Epithelial cell of esophagus (primary cell): ENCODE data around the gene PCDH15.

Experiments
- DNase-seq: peaks from one replicate; pipeline ENCODE4 v3.0.0; 2010; ENCODE audit warnings: low read depth
- H3K4me3 ChIP-seq: 2 replicates; pipeline ENCODE4 v1.5.1; 2011; ENCODE audit warnings: mild to moderate bottlenecking, low read length, control low read depth
- CTCF ChIP-seq: IDR thresholded peaks from 2 replicates; pipeline ENCODE4 v1.5.1; 2011; ENCODE audit warnings: low read depth, mild to moderate bottlenecking, low read length, control low read depth, inconsistent platforms; ENCODE audit not compliant: insufficient read depth; ENCODE audit errors: missing control alignments

PCDH15 gene

GRCh38 chr10:53918755-53919154 is 882.3 kb downstream of the PCDH15 start:
- DNase-seq = peak; percentile 3
- TF ChIP-seq CTCF = no peak
- H3K4me3 ChIP-seq = no peak overlapping the region

DNA sequence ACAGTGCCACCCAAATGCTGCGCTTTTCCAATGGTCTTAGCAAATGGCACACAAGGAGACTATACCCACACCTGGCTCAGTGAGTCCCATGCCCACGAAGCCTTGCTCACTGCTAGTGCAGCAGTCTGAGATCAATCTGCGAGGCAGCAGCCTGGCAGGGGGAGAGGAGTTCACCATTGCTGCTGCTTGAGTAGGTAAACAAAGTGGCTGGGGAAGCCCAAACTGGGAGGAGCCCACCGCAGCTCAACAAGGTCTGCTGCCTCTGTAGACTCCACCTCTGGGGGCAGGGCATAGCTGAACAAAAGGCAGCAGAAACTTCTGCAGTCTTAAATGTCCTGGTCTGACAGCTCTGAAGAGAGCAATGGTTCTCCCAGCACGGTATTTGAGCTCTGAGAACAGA is 891.2 kb downstream of the PCDH15 start:
- no peak overlapping the region for H3K4me3 ChIP-seq
- no peak for TF ChIP-seq CTCF
- no peak for DNase-seq

- peak; percentile 89 for DNase-seq
- H3K4me3 ChIP-seq = no peak overlapping the region
- TF ChIP-seq CTCF = no peak
These were observed 896.4 kb downstream of the PCDH15 start for GRCh38 chr10:53904506-53905241.

DNA sequence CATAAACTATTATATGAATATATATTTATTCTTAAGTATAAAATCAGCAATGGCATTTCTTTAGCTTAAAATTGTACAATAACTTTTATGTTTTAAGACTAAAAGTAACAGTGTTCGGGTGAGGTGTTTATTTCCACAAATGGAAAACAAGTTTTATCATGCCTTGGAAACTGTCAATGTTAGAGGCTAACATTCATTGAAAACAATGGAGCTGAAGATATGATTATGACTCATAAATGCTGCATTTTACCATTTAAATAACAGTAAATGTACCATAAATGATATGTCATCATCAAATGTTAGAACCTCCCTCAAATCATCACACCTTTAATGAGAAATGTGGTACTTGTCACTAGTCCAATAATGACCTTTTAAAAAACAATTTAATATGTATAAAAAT is 897.3 kb downstream of the PCDH15 start:
- DNase-seq = peak; percentile 66
- TF ChIP-seq CTCF = no peak
- H3K4me3 ChIP-seq = no peak overlapping the region

- DNase-seq = no peak
- TF ChIP-seq CTCF = no peak
- no peak overlapping the region for H3K4me3 ChIP-seq
These were observed 901.4 kb downstream of the PCDH15 start for GRCh38 chr10:53899463-53900160.

- no peak overlapping the region for H3K4me3 ChIP-seq
- peak; percentile 55 for DNase-seq
- TF ChIP-seq CTCF = no peak
These were observed 902.5 kb downstream of the PCDH15 start for GRCh38 chr10:53898532-53898931.

DNA sequence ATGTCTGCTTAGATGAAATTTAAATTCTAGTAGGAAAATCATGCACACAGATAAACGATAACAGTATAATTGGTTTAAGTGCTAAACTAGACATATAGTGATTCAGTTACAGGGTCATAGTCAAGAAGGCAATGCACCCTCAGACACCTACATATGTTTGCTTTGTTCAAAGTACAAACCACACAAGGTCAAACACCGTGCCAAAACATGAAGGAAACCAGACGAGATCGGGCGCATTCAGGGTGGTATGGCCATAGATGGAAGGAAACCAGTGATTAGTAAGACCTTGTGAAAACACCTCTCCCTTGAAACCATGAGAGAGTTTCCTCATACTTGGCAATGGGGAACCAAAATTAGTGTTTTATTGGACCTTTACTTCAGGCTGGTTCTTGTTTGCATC is 906.9 kb downstream of the PCDH15 start:
- no peak for TF ChIP-seq CTCF
- H3K4me3 ChIP-seq = no peak overlapping the region
- peak; percentile 88 for DNase-seq
